Measurements from ENCODE around the gene SIRT2. TPM values are rescaled to one million over a fixed set of nuclear protein-coding genes. Genes with fewer than 3 reads are reported as not detected.

SIRT2 gene
- total RNA-seq, 1 experiment from 2014 or later, result 51.7 TPM

- CTCF ChIA-PET, result interaction anchor here (0.5 to 1.9 kb wide), 20 partner anchors 13 to 542 kb away, joined by 3 to 20 read pairs (median 4); partner anchors contain the start of genes ACTN4, ECH1, FAM98C and NFKBIB
- DNase-seq, result peak; percentile 97
- peaks cover 2% of the 10 kb centered on the region for H3K9me3 Mint-ChIP-seq (ENCODE audit: low read depth, unreplicated experiment)
- H3K36me3 Mint-ChIP-seq (ENCODE audit: insufficient read depth, unreplicated experiment), result peaks cover 82% of the 10 kb centered on the region
- BruUV-seq (replicated peaks), result no TSS peak
- H3K27me3 Mint-ChIP-seq (ENCODE audit: unreplicated experiment), result no peaks in the 10 kb centered on the region
- H3K4me1 Mint-ChIP-seq (ENCODE audit: low read depth, unreplicated experiment), result peaks cover 23% of the 10 kb centered on the region
- peak; percentile 99 for TF ChIP-seq CTCF (IDR thresholded peaks at IDR 0.05; ENCODE audit: unreplicated experiment)
- H3K4me3 Mint-ChIP-seq (ENCODE audit: low read depth, unreplicated experiment), result peak within 1 kb of the TSS; percentile 98
- H3K27ac Mint-ChIP-seq (ENCODE audit: unreplicated experiment), result peak within 1 kb of the TSS; percentile 93
- intact Hi-C loops (cut with micrococcal nuclease; ENCODE audit: unreplicated experiment), result loop anchor here (1.0 to 10.0 kb wide), 4 partner anchors 80 to 528 kb away; partner anchors contain the start of gene FAM98C
Measured at GRCh38 chr19:38929929-38930775, 30.7 kb upstream of the SIRT2 start, which contains the start of gene SARS2. Gene SARS2 (minus strand): TSS chr19:38930763. CDS start chr19:38930736, 27 bp downstream.

DNA sequence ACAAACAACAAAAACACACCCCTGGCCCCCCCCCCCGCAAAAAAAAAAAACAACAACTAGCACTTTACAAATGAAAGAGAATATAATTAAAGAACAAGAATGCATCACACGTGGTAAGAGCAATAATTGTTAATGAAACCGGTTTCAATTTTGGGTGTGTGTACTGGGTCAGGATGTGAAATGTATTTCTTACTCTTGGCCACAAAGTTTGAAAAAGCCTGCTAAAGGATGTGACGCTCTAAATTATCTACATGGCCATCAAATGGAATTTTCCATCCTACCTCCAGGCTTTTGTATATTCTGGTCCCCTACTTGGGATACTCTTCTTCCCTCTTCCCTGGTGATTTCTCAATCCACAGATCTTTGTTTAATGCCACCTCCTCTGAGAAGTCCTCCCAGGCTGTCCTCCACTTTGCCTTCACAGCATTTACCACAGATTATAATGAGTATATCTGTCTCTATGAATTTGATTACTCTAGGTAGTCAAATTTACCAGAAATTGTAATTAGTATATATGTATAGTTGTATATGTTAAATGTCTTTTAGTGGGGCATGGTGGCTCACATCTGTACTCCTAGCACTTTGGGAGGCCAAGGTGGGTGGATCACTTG, 29.1 kb upstream of the SIRT2 start:
- H3K27ac Mint-ChIP-seq (ENCODE audit: unreplicated experiment), result peak overlapping the region; percentile 53
- BruUV-seq (replicated peaks), result no TSS peak
- DNase-seq, result no peak
- no peaks in the 10 kb centered on the region for H3K27me3 Mint-ChIP-seq (ENCODE audit: unreplicated experiment)
- CTCF ChIA-PET, result no interaction called here
- intact Hi-C loops (cut with micrococcal nuclease; ENCODE audit: unreplicated experiment), result no loop called here
- H3K9me3 Mint-ChIP-seq (ENCODE audit: low read depth, unreplicated experiment), result peaks cover 2% of the 10 kb centered on the region
- H3K4me3 Mint-ChIP-seq (ENCODE audit: low read depth, unreplicated experiment), result no peak overlapping the region
- peaks cover 67% of the 10 kb centered on the region for H3K36me3 Mint-ChIP-seq (ENCODE audit: insufficient read depth, unreplicated experiment)
- H3K4me1 Mint-ChIP-seq (ENCODE audit: low read depth, unreplicated experiment), result peaks cover 23% of the 10 kb centered on the region
- no peak for TF ChIP-seq CTCF (IDR thresholded peaks at IDR 0.05; ENCODE audit: unreplicated experiment)

DNA sequence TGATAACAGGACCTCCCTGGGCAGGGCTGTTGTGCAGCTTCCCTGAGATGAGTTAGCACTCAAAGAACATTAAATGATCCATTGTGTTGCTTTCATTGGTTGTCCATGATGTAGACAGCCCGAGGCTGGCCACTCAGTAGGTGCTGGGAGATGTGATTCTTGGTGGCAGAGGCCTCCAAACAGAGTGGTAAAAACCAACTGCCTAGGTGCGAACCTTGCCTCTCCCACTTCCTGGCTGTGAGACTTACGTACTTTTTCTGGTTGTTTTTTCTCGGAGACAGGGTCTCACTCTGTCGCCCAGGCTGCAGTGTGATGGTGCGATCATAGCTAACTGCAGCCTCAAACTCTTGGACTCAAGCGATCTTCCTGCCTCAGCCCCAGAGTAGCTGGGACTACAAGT, 25.0 kb upstream of the SIRT2 start:
- CTCF ChIA-PET, result interaction anchor here (0.7 to 1.0 kb wide), 2 partner anchors 12 to 72 kb away, joined by 3 to 4 read pairs; partner anchors contain the start of gene CCER2
- Mint-ChIP-seq H3K4me3 (ENCODE audit: low read depth, unreplicated experiment) (no peak overlapping the region), H3K9me3 (ENCODE audit: low read depth, unreplicated experiment) (no peaks in the 10 kb centered on the region), H3K4me1 (ENCODE audit: low read depth, unreplicated experiment) (peaks cover 12% of the 10 kb centered on the region), H3K36me3 (ENCODE audit: insufficient read depth, unreplicated experiment) (peaks cover 33% of the 10 kb centered on the region), H3K27me3 (ENCODE audit: unreplicated experiment) (no peaks in the 10 kb centered on the region), H3K27ac (ENCODE audit: unreplicated experiment) (no peak overlapping the region)
- no TSS peak for BruUV-seq (replicated peaks)
- no peak for DNase-seq
- TF ChIP-seq CTCF (IDR thresholded peaks at IDR 0.05; ENCODE audit: unreplicated experiment), result no peak
- intact Hi-C loops (cut with micrococcal nuclease; ENCODE audit: unreplicated experiment), result no loop called here

- no peaks in the 10 kb centered on the region for H3K9me3 Mint-ChIP-seq (ENCODE audit: low read depth, unreplicated experiment)
- TF ChIP-seq CTCF (IDR thresholded peaks at IDR 0.05; ENCODE audit: unreplicated experiment), result no peak
- H3K27ac Mint-ChIP-seq (ENCODE audit: unreplicated experiment), result no peak overlapping the region
- no peak for DNase-seq
- intact Hi-C loops (cut with micrococcal nuclease; ENCODE audit: unreplicated experiment), result no loop called here
- no peak overlapping the region for H3K4me3 Mint-ChIP-seq (ENCODE audit: low read depth, unreplicated experiment)
- no TSS peak for BruUV-seq (replicated peaks)
- H3K4me1 Mint-ChIP-seq (ENCODE audit: low read depth, unreplicated experiment), result no peaks in the 10 kb centered on the region
- H3K36me3 Mint-ChIP-seq (ENCODE audit: insufficient read depth, unreplicated experiment), result peaks cover 18% of the 10 kb centered on the region
- no peaks in the 10 kb centered on the region for H3K27me3 Mint-ChIP-seq (ENCODE audit: unreplicated experiment)
- CTCF ChIA-PET, result no interaction called here
Measured at GRCh38 chr19:38922482-38922881, 23.1 kb upstream of the SIRT2 start.
